GM21367 (cell line): ENCODE data around the gene SMARCA4.
A peak's percentile ranks its signal among the peaks of the same experiment; 100 is the strongest.

Experiments used
- ATAC-seq: cut with Tn5 transposase; IDR thresholded peaks from one replicate; pipeline ENCODE4 v1.9.1; 2021; ENCODE audit not compliant: unreplicated experiment

The SMARCA4 gene

DNA sequence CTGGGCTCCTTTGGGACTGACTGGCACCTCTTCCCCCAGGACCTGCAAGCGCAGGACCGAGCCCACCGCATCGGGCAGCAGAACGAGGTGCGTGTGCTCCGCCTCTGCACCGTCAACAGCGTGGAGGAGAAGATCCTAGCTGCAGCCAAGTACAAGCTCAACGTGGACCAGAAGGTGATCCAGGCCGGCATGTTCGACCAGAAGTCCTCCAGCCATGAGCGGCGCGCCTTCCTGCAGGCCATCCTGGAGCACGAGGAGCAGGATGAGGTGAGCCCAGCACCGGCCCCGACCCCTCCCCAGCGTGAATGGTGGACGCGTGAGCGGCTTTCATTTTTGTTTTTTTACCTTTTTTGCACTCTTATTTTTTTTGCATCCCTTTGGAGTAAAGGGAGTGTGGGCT lies 72.4 kb downstream of the SMARCA4 start:
- ATAC-seq: no peak

GRCh38 chr19:11033763-11034162 lies 72.9 kb downstream of the SMARCA4 start:
- ATAC-seq: no peak

GRCh38 chr19:11034449-11035213 lies 73.8 kb downstream of the SMARCA4 start:
- no peak for ATAC-seq

GRCh38 chr19:11035441-11036377 lies 74.9 kb downstream of the SMARCA4 start:
- ATAC-seq: peak; percentile 73

DNA sequence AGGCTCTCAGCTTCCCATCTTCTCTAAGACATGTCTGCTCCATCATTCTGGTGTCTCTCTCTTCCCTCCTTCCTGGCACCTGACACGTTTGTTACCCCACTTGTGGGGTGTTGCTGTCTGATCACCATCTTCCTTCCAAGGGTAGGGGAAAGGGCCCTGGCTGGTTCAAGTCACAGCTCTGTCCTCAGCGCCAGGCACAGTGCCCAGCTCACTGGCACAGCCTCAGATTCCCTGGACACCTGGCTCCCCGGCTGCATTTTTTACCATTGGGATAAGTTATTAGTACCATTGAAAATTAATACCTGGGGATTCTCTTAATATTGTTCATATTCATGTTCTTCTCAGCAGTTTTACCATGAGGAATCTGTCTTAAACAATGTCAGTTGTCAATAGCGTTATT lies 77.7 kb downstream of the SMARCA4 start:
- no peak for ATAC-seq

DNA sequence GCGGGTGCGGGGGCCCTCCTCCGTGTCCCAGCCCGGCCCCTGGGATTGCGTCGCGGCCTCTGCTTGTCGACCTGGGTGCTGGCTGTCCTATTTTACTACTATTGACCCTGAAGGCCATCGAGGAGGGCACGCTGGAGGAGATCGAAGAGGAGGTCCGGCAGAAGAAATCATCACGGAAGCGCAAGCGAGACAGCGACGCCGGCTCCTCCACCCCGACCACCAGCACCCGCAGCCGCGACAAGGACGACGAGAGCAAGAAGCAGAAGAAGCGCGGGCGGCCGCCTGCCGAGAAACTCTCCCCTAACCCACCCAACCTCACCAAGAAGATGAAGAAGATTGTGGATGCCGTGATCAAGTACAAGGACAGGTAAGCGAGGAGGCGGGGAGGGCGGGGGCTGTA lies 80.4 kb downstream of the SMARCA4 start:
- ATAC-seq: no peak

- ATAC-seq: no peak
Measured at GRCh38 chr19:11041966-11042627, 81.3 kb downstream of the SMARCA4 start.

DNA sequence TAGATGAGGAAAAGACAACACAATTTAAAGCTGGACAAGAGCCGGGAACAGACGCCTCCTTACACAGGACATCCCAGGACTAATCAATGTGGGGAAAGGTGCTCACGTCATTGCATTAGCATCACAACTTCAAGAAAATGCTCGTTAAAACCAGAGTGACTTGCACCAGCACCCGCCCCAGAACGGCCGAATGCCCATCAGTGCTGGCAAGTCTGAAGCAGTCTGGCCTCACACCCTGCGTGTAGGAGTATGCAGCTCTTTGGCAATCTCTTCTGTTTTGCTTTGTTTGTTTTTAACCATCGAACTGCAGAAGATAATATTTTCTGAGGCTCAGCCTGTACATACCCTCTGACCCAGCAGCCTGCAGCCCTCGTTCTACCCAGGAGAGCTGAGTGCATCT lies 83.6 kb downstream of the SMARCA4 start:
- ATAC-seq: no peak

DNA sequence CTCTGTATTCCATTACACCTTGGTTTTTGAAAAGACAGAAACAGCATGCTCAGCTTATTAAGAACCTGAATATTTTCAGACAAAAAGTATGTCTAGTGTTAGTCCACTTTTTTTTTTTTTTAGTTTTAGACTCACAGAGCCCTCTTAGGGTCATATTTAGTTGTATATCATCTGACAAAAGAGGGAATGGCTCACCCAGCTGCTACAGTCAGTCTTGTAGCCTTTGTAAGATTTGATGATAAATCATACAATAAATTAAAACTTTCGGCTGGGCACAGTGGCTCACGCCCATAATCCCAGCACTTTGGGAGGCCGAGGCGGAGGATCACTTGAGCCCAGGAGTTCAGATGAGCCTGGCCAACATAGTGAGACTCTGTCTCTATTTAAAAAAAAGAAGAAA lies 84.7 kb downstream of the SMARCA4 start:
- ATAC-seq: no peak

DNA sequence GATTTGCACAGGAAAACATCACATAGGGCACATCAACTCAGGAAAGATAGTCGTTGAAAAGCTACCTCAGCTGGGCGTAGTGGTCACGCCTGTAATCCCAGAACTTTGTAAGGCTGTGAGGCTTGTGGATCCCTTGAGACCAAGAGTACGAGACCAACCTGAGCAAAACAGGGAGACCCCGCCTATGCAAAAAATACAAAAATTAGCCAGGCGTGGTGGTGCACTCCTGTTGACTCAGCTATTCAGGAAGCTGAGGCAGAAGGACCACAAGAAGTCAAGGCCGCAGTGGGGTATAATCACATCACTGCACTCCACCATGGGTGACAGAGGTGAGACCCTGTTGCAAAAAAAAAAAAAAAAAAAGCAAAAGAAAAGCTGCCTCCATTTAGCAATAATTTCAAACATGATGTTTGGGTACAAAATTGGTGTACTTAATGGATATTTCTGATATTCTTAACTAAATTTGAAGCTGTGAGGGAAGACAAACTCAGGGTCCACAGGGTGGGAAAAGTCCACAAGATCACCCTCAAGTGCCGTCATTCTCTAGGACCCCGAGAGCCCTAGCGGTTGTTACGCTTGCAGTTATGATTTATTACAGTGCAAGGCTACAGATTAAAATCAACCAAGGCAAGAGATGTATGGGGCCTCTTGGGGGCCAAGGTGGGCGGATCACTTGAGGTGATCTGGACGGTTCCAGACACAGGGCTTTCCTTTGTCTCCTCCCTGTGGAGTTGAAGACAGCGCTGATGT lies 86.0 kb downstream of the SMARCA4 start:
- ATAC-seq: no peak

GRCh38 chr19:11047866-11048265 lies 87.0 kb downstream of the SMARCA4 start:
- no peak for ATAC-seq

DNA sequence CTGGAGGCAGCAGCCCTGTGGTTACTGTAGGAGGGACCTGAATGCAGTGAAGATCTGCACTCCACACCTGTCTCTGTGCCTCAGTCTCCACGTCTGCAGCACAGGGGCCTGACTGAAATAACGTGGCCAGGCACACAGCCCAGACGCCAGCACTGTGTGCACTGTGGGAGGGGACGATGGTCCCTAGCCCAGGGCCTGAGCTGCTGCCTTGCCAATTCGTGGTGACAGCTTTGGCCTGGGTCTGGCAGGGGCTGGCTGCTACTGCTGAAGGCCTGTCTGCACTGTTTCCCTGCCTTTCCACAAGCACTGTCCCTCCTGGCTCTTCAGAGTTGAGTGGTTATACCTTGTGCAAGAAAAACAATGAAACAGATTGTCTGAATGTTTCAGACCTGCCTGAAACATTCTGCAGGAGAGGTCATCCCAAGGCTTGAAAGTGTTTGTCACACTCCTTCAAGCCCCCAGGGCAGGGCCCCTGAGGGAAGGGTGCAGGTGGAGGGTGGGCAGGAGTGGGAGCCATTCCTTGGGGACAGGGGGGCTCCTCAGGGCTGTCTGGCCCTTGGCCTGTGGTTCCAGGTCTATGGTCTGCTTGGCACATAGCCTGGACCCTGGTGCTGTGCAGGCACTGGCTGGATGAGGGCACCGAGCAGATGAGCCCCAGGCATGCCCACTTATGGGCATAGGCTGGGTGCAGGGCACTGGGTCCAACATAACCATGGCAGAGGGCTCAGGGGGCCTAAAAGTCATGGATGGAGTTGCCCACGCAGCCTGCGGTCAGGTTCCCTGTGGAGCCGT lies 89.7 kb downstream of the SMARCA4 start:
- no peak for ATAC-seq

DNA sequence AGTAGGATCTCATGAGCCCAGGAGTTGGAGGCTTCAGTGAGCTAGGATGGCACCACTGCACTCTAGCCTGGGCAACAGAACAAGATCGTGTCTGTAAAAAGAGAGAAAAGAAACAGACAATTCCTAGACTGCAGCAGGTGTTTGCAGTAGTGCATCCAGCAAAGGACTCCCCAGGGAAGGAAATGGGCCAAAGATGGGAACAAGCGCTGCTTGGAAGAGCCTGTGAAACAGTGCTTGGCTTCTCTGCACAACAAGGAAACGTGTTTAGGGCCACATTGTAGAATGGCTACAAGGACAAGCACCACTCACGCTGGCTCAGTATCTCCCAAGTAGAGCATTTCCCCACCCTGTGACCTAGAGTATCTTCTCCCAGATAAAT lies 93.0 kb downstream of the SMARCA4 start:
- ATAC-seq: no peak

DNA sequence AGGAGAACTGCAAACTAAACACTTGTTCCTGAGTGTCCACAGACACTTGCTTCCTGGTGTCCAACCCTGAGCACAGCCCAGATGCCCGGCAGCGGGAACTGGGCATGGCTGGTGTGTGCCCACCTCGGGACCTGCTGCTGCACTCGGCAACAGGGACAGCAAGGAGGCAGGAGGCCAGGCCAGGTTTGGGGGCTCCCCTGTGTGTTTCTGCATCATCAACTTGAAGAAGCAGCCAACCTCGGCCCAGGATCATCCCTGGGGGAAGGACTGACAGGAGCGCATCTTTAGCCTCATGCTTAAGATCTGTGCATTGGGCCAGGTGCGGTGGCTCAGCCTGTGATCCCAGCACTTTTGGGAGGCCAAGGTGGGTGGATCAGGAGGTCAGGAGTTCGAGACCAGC lies 93.4 kb downstream of the SMARCA4 start:
- no peak for ATAC-seq

- ATAC-seq: no peak
Measured at GRCh38 chr19:11054628-11055027, 93.8 kb downstream of the SMARCA4 start.

GRCh38 chr19:11058246-11059030 lies 97.6 kb downstream of the SMARCA4 start:
- no peak for ATAC-seq

- ATAC-seq: no peak
Measured at GRCh38 chr19:11059511-11060358, 98.9 kb downstream of the SMARCA4 start.

GRCh38 chr19:11061952-11062351 lies 101.1 kb downstream of the SMARCA4 start:
- ATAC-seq: no peak
